K562 (cell line): Measurements from ENCODE around the gene PRELID3B. TPM values are rescaled to one million over a fixed set of nuclear protein-coding genes. Genes with fewer than 3 reads are reported as not detected.

ENCODE experiments used
- ATAC-seq: fragments of 200-7000 bp; cut with Tn5 transposase; 3 replicates; pipeline ENCODE4 v1.9.1; 2020; ENCODE audit warnings: moderate library complexity
- BruUV-seq: library from RNA; stranded (reverse); fragments of 400-500 nt; replicated peaks from 2 replicates; lab custom pipeline; 2021; lab: Mats Ljungman, UMichigan
- CTCF ChIA-PET: fragments of 300-600 bp; formaldehyde crosslinking; extraction: SDS; loops from one replicate; lab custom pipeline; 2021; ENCODE audit warnings: low intra/inter-chr PET ratio; lab: Yijun Ruan, JAX
- POLR2A ChIA-PET: fragments of 300-600, 350-650 bp; sonication (Branson Sonifier 250); formaldehyde crosslinking; extraction: SDS; loops from one replicate; lab custom pipeline; 2021; ENCODE audit warnings: antibody characterized with exemption, inconsistent platforms; lab: Yijun Ruan, JAX
- DNase-seq, 4 experiments: peaks; one replicate each; pipeline versions ENCODE4 v3.0.0 to v3.0.0-alpha.2; 2011 to 2018; ENCODE audit warnings: low spot score in 3 of 4, mixed read lengths in 3 of 4; ENCODE audit errors: extremely low read depth in 1 of 4
- FAIRE-seq: peaks from 2 replicates; lab custom pipeline; 2011; peaks lifted over from hg19 to GRCh38; lab: Jason Lieb, UNC
- H2AFZ ChIP-seq: 2 replicates; pipeline ENCODE4 v1.6.0; 2011; ENCODE audit warnings: low read depth, low read length, control low read depth, inconsistent platforms
- H3K27ac ChIP-seq: fragments of 200-600 bp; 3 replicates; pipeline ENCODE4 v1.8.0; 2011; ENCODE audit warnings: low read depth, mild to moderate bottlenecking, control low read depth, inconsistent platforms, low read length, moderate library complexity, mixed read lengths; ENCODE audit errors: extremely low read depth
- H3K27me3 ChIP-seq, 2 experiments: fragments of 300-600 bp in 1 of 2; 2 replicates in 1 of 2; 3 replicates in 1 of 2; pipeline versions ENCODE4 v1.6.0 to v1.8.0; 2011; ENCODE audit warnings: inconsistent platforms in 2 of 2, low read length in 2 of 2, mild to moderate bottlenecking in 1 of 2, mixed read lengths in 1 of 2, moderate library complexity in 1 of 2; ENCODE audit not compliant: control insufficient read depth in 2 of 2, insufficient read depth in 2 of 2
- H3K36me3 ChIP-seq: fragments of 300-600 bp; 3 replicates; pipeline ENCODE4 v1.8.0; 2011; ENCODE audit warnings: mild to moderate bottlenecking, low read length, inconsistent platforms; ENCODE audit not compliant: control insufficient read depth, insufficient read depth
- H3K4me1 ChIP-seq, 2 experiments: fragments of 200-600 bp in 1 of 2; replicated peaks in 1 of 2; 2 replicates in 1 of 2; 3 replicates in 1 of 2; pipeline versions ENCODE4 v1.5.1 to v1.8.0; 2011; ENCODE audit warnings: inconsistent platforms in 2 of 2, low read length in 2 of 2, mild to moderate bottlenecking in 1 of 2, mixed read lengths in 1 of 2, moderate library complexity in 1 of 2; ENCODE audit not compliant: control insufficient read depth in 2 of 2, insufficient read depth in 2 of 2
- H3K4me2 ChIP-seq: 2 replicates; pipeline ENCODE4 v1.6.1; 2011; ENCODE audit warnings: low read length, control low read depth, inconsistent platforms, mixed read lengths; ENCODE audit not compliant: insufficient read depth
- H3K4me3 ChIP-seq: fragments of 200-600 bp; sonication (generic), shearing (Covaris generic); 2 replicates; pipeline ENCODE4 v1.5.1; 2016; ENCODE audit warnings: control low read depth, inconsistent platforms
- H3K79me2 ChIP-seq: fragments of 200-600 bp; 3 replicates; pipeline ENCODE4 v1.8.0; 2011; ENCODE audit warnings: low read length, inconsistent platforms; ENCODE audit not compliant: control insufficient read depth, insufficient read depth
- H3K9ac ChIP-seq, 2 experiments: 2 replicates each; pipeline versions ENCODE4 v1.6.0 to v1.6.1; 2011; ENCODE audit warnings: low read depth in 2 of 2, low read length in 2 of 2, control low read depth in 1 of 2, inconsistent platforms in 1 of 2, mild to moderate bottlenecking in 1 of 2, mixed read lengths in 1 of 2; ENCODE audit not compliant: insufficient read depth in 1 of 2
- H3K9me1 ChIP-seq: one replicate; pipeline ENCODE4 v1.6.0; 2011; ENCODE audit warnings: inconsistent platforms, mild to moderate bottlenecking, low read length, moderate library complexity; ENCODE audit not compliant: control insufficient read depth, insufficient read depth
- H3K9me3 ChIP-seq: replicated peaks from 2 replicates; pipeline ENCODE4 v1.5.1; 2011; ENCODE audit warnings: low read depth, low read length, inconsistent platforms; ENCODE audit not compliant: control insufficient read depth, insufficient read depth
- H4K20me1 ChIP-seq: replicated peaks from 2 replicates; pipeline ENCODE4 v1.6.1; 2011; ENCODE audit warnings: low read length, inconsistent platforms, mixed read lengths; ENCODE audit not compliant: control insufficient read depth, insufficient read depth
- ARNT ChIP-seq, 2 experiments: fragments of 450-650 bp; IDR thresholded peaks; 2 replicates each; pipeline ENCODE4 v1.6.1; 2016; ENCODE audit warnings: mild to moderate bottlenecking in 1 of 2
- NCOA6 ChIP-seq: fragments of 450-650 bp; IDR thresholded peaks from 2 replicates; pipeline ENCODE4 v1.6.1; 2017; ENCODE audit warnings: mild to moderate bottlenecking
- NUFIP1 ChIP-seq: fragments of 450-650 bp; IDR thresholded peaks from 2 replicates; pipeline ENCODE4 v1.6.1; 2018; ENCODE audit not compliant: partially characterized antibody
- PHB ChIP-seq: fragments of 250-450 bp; sonication (Bioruptor Pico); IDR thresholded peaks from 2 replicates; pipeline ENCODE4 v1.5.0; 2021
- PRPF4 ChIP-seq: fragments of 200-400 bp; formaldehyde crosslinking; IDR thresholded peaks from one replicate; pipeline ENCODE4 v1.6.1; 2017; ENCODE audit warnings: low read length, low read depth, mild to moderate bottlenecking; ENCODE audit not compliant: insufficient read depth, poor library complexity, severe bottlenecking
- SOX6 ChIP-seq: fragments of 450-650 bp; IDR thresholded peaks from 2 replicates; pipeline ENCODE4 v1.6.1; 2014; ENCODE audit warnings: mild to moderate bottlenecking
- ZBTB7A ChIP-seq: IDR thresholded peaks from 2 replicates; pipeline ENCODE4 v1.6.1; 2011; ENCODE audit warnings: low read depth, mild to moderate bottlenecking, low read length, moderate library complexity, borderline replicate concordance; ENCODE audit not compliant: control insufficient read depth
- WGBS: fragments of 100-300 bp; shearing (Covaris generic); methylation state at CpG from one replicate; pipeline ENCODE4 v1.1.6; 2016; ENCODE audit warnings: low coverage, mixed read lengths; ENCODE audit not compliant: insufficient coverage; ENCODE audit errors: missing lambda C conversion rate; 5-methylcytosine and 5-hydroxymethylcytosine counted together
- in situ Hi-C: fragments of 300-500 bp; cut with MboI; formaldehyde crosslinking; loops from 4 replicates; pipeline ENCODE4 v1.15.0; 2018; ENCODE audit warnings: inconsistent platforms, mixed read lengths
- intact Hi-C: fragments of 100-400 bp; cut with micrococcal nuclease; formaldehyde crosslinking; loops from 2 replicates; pipeline ENCODE4 v1.14.2; 2022
- polyA plus RNA-seq, 8 experiments: library from polyadenylated mRNA; depleted of rRNA in 4 of 8; stranded (reverse) in 5 of 8; unstranded in 3 of 8; fragments of >200 nt; fragmentation: Nextera tagmentation in 2 of 8; fragmentation: Illumina TruSeq in 1 of 8; extraction: Ambion mirVana in 2 of 8; extraction: Trizol in 1 of 8; gene quantifications; 2 replicates each; pipeline versions ENCODE4 v1.2.1 to v1.2.3, GENCODE V29; 2011 to 2014; ENCODE audit warnings: inconsistent platforms in 1 of 8, missing spikeins in 1 of 8
- total RNA-seq, 7 experiments: library from RNA; depleted of rRNA in 6 of 7; stranded (reverse); fragments of >200 nt in 6 of 7; fragmentation: Illumina TruSeq in 2 of 7; extraction: Trizol in 2 of 7; gene quantifications; 2 replicates each; pipeline versions ENCODE4 v1.2.1 to v1.2.3, GENCODE V29; 2011 to 2021; ENCODE audit warnings: low replicate concordance in 1 of 7
- TF ChIP-seq, protein P1 (sequence below): fragments of 250-450 bp; sonication (Bioruptor Pico); IDR thresholded peaks from 2 replicates; pipeline ENCODE4 v1.5.0; 2021
- TF ChIP-seq, protein P2 (sequence below): fragments of 250-450 bp; sonication (Bioruptor Pico); IDR thresholded peaks from 2 replicates; pipeline ENCODE4 v1.8.0; 2021; ENCODE audit warnings: borderline replicate concordance, mild to moderate bottlenecking, moderate library complexity; ENCODE audit not compliant: poor library complexity, severe bottlenecking
- TF ChIP-seq, protein P3 (sequence below): fragments of 450-650 bp; formaldehyde crosslinking; IDR thresholded peaks from 2 replicates; pipeline ENCODE4 v1.4.0; 2020; ENCODE audit warnings: mild to moderate bottlenecking

PRELID3B gene
- total and polyA plus RNA-seq, 9 of the 15 experiments (the other 6 are each of a cell fraction or from before 2014, with no cell fraction given) = 77.0 to 186 (median 101) TPM

DNA sequence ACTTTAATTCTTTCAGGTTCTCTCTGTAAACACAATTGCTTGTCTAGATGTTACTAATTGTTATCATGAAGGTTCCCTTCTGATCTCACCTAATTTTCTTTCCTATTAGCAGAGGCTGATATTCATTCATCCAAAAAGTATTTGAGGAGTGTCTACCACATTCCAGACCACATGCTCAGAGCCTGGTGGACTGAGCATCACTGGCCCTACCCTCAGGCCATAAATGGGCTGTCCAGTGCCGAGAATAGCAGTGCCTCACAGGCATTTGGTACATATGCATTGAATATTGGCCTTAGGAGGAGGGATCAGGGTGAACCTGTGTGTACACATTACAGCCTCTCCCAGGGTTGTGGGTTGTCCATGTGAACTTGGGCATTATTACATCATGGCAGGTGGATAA is 40.4 kb upstream of the PRELID3B start:
- no peak overlapping the region for H2AFZ ChIP-seq
- no peaks in the 10 kb centered on the region for H3K9me3 ChIP-seq
- TF ChIP-seq PHB (CRISPR knock-in tag) = no peak
- no peak for TF ChIP-seq NUFIP1
- TF ChIP-seq, protein P1, sequence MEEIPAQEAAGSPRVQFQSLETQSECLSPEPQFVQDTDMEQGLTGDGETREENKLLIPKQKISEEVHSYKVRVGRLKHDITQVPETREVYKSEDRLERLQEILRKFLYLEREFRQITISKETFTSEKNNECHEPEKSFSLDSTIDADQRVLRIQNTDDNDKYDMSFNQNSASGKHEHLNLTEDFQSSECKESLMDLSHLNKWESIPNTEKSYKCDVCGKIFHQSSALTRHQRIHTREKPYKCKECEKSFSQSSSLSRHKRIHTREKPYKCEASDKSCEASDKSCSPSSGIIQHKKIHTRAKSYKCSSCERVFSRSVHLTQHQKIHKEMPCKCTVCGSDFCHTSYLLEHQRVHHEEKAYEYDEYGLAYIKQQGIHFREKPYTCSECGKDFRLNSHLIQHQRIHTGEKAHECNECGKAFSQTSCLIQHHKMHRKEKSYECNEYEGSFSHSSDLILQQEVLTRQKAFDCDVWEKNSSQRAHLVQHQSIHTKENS (CRISPR knock-in tag) = no peak
- TF ChIP-seq, protein P2, sequence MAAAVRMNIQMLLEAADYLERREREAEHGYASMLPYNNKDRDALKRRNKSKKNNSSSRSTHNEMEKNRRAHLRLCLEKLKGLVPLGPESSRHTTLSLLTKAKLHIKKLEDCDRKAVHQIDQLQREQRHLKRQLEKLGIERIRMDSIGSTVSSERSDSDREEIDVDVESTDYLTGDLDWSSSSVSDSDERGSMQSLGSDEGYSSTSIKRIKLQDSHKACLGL = no peak
- no peak for TF ChIP-seq NCOA6
- TF ChIP-seq PRPF4 = no peak
- no peak for TF ChIP-seq ARNT (IDR thresholded peaks at IDR 0.05)
- no peak for TF ChIP-seq ZBTB7A
- TF ChIP-seq, protein P3, sequence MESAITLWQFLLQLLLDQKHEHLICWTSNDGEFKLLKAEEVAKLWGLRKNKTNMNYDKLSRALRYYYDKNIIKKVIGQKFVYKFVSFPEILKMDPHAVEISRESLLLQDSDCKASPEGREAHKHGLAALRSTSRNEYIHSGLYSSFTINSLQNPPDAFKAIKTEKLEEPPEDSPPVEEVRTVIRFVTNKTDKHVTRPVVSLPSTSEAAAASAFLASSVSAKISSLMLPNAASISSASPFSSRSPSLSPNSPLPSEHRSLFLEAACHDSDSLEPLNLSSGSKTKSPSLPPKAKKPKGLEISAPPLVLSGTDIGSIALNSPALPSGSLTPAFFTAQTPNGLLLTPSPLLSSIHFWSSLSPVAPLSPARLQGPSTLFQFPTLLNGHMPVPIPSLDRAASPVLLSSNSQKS (CRISPR knock-in tag) = no peak
- TF ChIP-seq SOX6 = no peak
- H3K79me2 ChIP-seq = no peaks in the 10 kb centered on the region
- DNase-seq = no peak
- no peak overlapping the region for H3K4me3 ChIP-seq
- FAIRE-seq = no peak
- intact Hi-C loops (no loop called here), in situ Hi-C loops (loop anchor here (10.0 kb wide), 1 partner anchor 332 kb away; no protein-coding TSS in a partner anchor)
- POLR2A ChIA-PET = no interaction called here
- BruUV-seq = no TSS peak
- WGBS = 0% methylated on average over 1 of the region's 1 CpG
- H3K9ac ChIP-seq = no peak overlapping the region
- no peaks in the 10 kb centered on the region for H4K20me1 ChIP-seq
- CTCF ChIA-PET = no interaction called here
- no peaks in the 10 kb centered on the region for H3K36me3 ChIP-seq
- no peaks in the 10 kb centered on the region for H3K9me1 ChIP-seq
- no peak overlapping the region for H3K4me2 ChIP-seq
- peaks cover 23 to 24% of the 10 kb centered on the region in 2 experiments; a peak in 4 of 5 replicates for H3K27me3 ChIP-seq
- no peak overlapping the region for H3K27ac ChIP-seq
- ATAC-seq = no peak
- no peaks in the 10 kb centered on the region for H3K4me1 ChIP-seq
